ENCODE data around the gene C12orf42. TPM values are rescaled to one million over a fixed set of nuclear protein-coding genes. Genes with fewer than 3 reads are reported as not detected.

The C12orf42 gene
- total RNA-seq, 2 donors from 2014 or later: 0.52 TPM; not detected in 1

DNA sequence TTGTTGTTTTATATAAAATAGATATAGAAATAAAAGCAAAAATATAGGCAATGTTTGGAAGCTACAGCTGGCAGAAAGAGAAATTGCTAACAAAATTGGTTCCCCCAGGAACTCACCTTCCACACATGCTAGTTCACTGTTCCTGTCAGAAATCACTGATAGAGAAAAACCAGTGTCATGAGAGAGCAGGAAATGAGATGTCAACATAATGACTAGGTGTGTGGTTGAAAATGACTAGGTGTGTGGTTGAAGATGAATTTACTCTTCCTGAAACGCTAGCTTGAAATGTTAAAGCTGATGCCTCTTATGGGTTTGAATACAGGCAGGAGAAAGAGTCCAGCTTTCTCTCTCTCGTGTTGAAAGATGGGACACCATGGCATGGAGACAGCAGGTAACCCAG lies 216.3 kb downstream of the C12orf42 start:
- no peaks in the 10 kb centered on the region for H3K36me3 Mint-ChIP-seq
- ATAC-seq (peak; percentile 77 to 92), DNase-seq (ENCODE audit: low spot score in 2 of 2) (no peak)
- peak overlapping the region in 1 of 2 donors; percentile 60 for H3K27ac Mint-ChIP-seq
- peaks cover 0 to 5% of the 10 kb centered on the region in 2 donors for H3K9me3 Mint-ChIP-seq

DNA sequence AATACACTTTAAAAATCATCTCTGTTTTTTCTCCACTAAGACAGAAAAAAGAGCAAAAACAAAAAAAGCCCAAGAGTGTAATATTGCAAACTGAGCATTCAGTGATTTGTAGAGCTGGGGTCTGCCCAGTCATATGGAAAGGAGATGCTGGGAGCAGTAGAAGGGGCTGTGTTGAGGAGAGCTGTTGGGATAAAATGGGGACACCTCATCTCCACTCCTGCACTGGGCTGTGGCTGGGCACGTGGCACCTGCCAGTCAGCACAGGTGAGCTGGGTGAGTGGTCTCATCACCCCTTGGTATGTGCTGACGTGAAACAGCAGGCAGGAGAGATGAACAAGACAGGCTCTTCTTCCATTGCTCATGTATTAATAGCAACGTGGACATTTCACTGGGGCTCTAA lies 217.4 kb downstream of the C12orf42 start:
- no peak overlapping the region for H3K27ac Mint-ChIP-seq
- H3K9me3 Mint-ChIP-seq: peaks cover 0 to under 1% of the 10 kb centered on the region in 2 donors
- peak in 1 of 2 donors; percentile 74 for ATAC-seq
- no peaks in the 10 kb centered on the region for H3K36me3 Mint-ChIP-seq
- DNase-seq (ENCODE audit: low spot score in 2 of 2): no peak

DNA sequence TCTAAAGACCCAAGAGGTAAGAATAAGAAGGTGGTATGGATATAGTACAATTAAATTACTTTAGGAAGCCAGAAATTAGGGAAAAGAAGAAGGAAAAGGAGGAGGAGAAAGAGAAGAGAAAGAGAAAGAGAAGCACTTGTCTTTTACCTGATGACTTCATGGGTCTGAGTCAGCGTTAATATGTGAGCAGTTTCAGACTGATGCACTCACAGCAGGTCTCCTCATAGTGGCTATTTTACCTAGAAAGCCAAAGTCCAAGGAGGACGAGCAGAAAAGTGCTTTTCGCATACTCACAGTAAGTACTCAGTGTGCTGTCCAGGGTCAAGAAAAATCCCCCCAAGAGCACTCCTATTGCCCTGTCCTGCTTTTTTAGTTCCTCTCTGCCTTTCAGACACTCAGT lies 222.1 kb downstream of the C12orf42 start:
- ATAC-seq: no peak

DNA sequence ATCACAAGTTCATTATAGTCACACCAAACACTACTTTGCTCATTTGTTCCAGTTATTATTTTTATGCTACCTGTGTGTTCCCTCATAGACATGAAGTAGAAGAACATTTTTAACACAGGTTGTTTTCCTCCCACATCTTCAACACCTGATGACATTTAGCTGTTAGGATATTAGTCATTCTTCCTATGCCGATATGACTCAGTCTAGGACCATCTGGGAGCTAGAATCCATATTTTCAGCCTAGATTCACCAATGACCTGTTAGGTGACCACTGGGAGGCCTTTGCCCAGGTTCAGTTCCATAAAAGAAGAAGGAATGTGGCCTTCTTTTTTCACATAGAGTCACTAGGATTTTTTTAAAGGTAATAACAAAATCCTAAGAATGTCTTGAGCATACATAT lies 222.8 kb downstream of the C12orf42 start:
- Mint-ChIP-seq H3K9me3 (peaks cover 0 to 3% of the 10 kb centered on the region in 2 donors), H3K36me3 (no peaks in the 10 kb centered on the region), H3K27ac (no peak overlapping the region)
- ATAC-seq: peak in 1 of 2 donors; percentile 56
- no peak for DNase-seq (ENCODE audit: low spot score in 2 of 2)

More for the DNA sequence above, 222.1 kb downstream of the C12orf42 start:
- Mint-ChIP-seq H3K27ac (no peak overlapping the region), H3K36me3 (no peaks in the 10 kb centered on the region), H3K9me3 (peaks cover 0 to 3% of the 10 kb centered on the region in 2 donors)
- DNase-seq (ENCODE audit: low spot score in 2 of 2): no peak

DNA sequence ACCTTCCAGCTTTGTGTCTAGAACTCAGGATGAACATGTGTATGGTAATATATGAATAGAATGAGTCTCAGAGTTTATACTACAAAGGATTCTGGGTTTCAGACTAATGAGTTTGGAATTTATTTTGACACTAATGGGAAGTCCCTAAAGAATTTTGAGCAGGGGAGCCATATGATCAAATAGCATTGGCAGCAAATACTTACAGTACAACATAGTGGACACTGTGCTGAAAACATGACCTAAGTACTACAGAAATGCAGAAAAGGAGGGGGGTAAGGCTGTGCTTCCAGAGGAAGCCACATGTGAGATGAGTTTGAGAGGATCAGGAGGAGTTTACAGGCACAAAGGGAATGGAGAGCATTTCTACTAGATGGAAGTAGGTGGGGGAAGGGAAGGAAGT lies 225.8 kb downstream of the C12orf42 start:
- DNase-seq (ENCODE audit: low spot score in 2 of 2) (no peak), ATAC-seq (no peak)
- H3K27ac Mint-ChIP-seq: no peak overlapping the region
- H3K9me3 Mint-ChIP-seq: peaks cover 0 to 3% of the 10 kb centered on the region in 2 donors
- H3K36me3 Mint-ChIP-seq: no peaks in the 10 kb centered on the region

DNA sequence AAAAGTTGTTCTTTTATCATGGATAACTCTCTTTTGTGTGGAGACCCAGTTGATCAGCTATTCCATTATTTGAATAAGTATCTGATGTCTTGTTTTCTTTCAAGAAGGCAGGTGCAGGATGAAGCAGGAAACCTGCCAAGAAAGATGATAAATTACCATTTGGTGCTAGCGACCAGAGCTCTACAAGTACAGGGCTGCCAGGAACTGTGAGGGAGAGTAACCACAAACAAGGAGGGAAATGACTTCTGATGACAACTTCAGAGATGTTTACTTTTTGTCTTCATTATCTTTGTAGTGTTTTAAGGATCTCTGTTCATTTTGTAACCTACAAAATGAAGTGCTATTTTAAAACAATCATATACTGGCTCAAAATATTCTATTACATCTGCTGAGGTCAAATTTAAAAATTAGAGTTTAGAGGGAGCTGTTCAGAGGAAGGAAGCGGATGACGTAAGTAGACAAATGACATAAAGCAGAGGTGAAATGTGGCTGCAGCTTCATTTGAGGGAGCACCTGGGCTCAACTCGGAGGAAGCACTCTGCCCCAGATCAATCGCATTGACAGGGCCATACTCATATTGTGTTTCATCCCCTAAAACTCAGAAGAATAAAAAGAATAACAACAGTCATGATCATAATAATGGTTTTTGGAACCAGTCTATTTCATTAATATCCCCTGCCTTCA lies 226.8 kb downstream of the C12orf42 start:
- ATAC-seq: peak in 1 of 2 donors; percentile 81
- no peak for DNase-seq (ENCODE audit: low spot score in 2 of 2)
- peak overlapping the region; percentile 21 to 88 for H3K27ac Mint-ChIP-seq

DNA sequence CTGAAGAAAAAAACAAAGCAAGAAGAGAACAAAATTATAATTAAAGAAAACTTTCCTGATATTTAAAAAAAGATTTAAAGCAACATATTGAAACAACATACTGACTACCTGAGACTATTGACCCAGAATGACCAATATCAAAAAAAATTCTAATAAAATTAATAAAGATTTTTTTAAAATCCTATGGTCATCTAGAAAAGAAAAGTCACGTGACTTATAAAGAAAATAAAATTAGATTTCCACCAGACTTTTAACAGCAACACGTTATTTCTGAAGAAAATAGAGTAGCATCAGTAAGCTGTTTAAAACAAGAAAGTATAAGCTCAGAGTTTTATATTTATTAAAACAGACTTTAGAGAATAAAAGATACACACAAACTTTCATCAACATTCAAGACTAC lies 238.0 kb downstream of the C12orf42 start:
- Mint-ChIP-seq H3K27ac (no peak overlapping the region), H3K9me3 (peaks cover under 1 to 5% of the 10 kb centered on the region in 2 donors), H3K36me3 (no peaks in the 10 kb centered on the region)
- DNase-seq (ENCODE audit: low spot score in 2 of 2): no peak
- ATAC-seq: no peak

More for the DNA sequence above, 226.8 kb downstream of the C12orf42 start:
- H3K36me3 Mint-ChIP-seq: no peaks in the 10 kb centered on the region
- H3K9me3 Mint-ChIP-seq: peaks cover 0 to 3% of the 10 kb centered on the region in 2 donors

Other genes with a start within 250 kb of the C12orf42 start
- gene STAB2, start 91.3 kb upstream of the C12orf42 start, total RNA-seq: not detected